Stimulated activated CD4-positive, alpha-beta T cell treated with anti-CD3 and anti-CD28 coated beads, Interleukin-4, amount 100 ng/mL, for 24 hours (primary cell): ENCODE results near the gene ELFN1.

Experiments used
- DNase-seq: peaks from one replicate; pipeline ENCODE4 v3.0.0-alpha.2; 2020

Gene ELFN1

DNA sequence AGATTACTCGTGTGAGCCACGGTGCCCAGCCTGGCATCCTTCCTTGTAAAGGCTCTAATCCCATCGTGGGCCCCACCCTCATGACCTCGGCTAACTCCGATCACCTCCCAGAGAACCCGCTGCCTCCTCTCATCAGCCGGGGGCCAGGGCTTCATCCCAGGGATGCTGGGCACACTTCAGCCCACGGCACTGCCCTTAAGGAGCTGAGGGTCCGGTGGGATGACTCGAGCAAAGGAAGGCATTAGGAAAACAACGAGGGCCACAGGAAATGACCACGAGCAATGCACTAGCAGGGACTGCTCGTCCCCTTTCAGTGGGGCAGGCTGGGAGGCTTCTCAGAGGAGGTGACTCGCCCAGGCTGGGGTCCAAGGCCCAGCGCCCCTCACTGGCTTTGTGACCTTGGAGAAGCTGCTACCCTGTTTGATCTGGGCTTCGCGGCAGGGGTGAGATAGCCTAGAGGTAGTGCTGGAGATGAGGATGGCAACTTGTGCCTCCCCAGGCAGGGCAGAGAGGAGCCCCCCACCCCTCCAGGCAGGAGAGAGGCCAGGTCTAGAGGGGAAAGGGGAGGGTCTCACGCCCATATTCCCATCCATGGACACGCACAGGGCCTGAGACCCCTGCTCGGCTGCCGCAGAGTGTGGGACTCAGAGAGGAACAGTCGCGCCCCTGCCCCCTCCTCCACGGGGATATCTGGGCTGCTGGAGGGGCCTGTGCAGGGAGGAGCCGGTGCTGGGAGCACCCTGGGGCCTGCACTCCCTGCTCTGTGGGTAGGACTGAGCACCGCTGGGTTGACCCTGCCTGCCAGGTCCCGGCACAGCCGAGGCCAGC is 26.8 kb downstream of the ELFN1 start:
- no peak for DNase-seq

DNA sequence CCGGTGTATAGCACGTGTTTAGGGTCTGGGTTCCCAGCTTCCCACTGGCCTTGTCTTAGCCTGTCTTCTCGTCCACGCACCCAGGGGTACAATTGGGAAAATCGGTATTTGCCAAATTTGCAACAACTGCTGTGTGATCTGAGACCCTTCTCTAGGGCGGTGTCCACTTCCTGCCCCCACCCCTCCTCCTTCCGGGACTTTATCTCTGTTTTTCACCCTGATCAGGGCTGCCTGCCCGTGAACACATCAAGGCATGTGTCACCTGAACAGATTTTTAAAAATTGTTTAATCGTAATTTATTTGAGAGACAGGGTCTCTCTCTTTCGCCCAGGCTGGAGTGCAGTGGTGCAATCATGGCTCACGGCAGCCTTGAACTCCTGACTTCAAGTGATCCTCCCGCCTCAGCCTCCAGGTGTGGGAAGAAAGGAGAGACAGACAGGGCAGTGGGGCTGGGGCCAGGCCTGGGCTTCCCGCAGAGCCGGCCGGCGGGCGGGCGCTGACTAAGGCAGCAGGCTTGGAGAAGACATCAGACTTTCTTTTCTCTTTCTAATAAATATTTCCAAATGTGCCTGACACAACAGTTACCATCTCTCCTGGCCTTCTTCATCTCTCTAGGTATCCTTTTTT is 27.5 kb downstream of the ELFN1 start:
- no peak for DNase-seq

DNA sequence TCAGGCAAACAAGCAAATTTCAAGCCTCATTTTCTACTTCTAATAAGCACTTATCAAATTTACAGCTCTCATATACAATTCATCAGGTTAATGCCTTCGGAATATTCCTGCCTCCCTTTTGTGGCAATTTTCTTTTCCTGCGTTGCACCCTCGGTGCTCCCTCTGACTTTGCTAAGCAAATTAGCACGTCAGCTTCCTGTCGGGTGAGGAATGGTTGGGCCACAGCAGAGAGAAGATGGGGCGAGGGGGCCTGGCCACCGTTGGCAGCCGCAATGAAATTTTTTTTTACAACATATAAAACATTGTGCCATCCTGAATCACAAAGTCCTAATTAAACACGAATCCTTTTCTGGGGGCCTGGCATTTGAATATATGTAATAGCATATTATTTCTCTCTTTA is 28.1 kb downstream of the ELFN1 start:
- no peak for DNase-seq

DNA sequence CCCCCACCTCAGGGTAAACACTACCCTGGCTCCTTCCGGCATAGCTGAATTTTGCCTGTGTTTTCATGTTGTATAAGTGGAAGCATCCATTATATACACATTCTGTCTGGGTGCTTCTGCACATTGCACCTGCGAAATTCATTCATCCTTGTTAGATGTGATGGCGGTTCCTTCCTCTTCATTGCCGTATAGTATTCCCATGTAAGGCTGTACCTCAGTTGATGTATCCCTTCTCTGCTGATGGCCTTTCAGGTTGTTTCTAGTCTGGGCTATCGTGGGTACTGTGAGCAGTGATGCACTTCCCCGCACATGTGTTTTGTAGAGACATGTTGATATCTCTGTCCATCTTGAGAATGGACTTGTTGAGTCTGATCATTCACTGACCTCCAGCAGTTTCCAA is 28.9 kb downstream of the ELFN1 start:
- DNase-seq, result no peak

DNA sequence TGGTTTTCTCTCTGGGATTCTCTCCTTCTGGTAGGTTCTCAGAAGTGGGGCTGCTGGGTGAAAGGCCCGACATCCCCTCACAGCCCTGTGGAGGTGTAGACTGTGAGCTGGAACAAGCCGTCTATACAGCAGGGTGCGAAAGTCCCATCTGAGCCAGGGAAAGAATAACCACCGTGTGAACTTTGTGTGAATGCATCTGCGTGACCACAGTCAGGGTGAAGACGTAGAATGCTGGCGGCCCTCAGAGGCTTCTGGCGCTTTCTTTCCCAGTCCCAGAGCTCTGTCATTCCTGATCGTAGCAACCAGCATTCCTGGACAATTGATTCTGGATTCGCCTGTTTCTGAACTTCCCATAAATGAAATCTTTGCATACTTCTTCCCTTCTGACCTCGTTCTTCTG is 30.0 kb downstream of the ELFN1 start:
- DNase-seq, result no peak

DNA sequence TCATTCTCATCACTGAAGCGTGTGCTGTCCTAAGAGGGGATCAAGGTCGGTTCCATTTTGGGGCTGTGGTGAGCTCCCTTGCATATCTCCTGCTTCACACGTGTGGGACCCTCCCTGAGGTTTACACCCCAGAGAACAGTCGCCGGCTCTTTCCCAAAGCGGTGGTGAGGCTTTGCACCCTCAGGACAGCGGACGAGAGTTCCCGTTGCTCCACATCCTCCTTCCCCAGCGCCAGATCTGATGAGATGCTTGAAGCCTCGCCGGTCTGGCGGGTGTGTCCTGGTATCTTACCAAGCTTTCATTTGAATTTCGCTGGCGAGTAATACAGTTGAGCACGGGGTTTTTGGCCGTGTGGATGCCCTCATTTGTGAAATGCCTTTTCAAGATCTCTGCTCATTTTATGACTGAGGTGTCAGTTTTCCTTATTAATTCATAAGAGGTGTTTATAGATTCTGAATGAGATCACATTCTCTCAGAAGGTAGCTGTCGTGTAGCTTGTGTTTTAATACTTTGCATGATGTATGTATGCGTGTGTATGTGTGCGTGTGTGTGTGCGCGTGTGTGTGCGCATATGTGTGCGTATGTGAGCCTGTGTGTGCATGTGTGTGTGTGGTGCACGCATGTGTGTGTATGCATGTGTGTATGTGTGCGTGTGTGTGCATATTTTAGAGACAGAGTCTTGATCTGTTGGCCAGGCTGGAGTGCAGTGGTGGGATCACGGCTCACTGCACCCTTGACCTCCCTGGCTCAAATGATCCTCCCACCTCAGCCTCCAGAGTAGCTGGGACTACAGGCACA is 30.7 kb downstream of the ELFN1 start:
- no peak for DNase-seq

DNA sequence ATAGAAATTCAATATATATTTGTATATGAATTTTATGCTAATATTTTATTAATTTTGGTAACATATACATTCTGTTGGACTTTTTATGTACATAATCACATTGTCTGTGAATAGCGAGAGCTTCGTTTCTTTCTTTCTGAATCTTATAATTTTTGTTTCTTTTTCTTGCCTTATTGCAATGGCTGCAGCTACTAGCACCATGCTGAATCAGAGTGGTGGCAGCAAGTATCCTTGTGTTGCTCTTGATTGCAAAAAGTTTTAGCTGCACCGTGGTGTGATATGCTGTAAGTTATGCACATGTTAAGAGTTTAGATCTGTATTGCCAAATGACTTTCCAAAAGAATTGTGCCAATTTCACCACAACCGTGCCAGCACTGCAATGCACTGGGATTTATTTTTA is 32.6 kb downstream of the ELFN1 start:
- DNase-seq, result no peak

DNA sequence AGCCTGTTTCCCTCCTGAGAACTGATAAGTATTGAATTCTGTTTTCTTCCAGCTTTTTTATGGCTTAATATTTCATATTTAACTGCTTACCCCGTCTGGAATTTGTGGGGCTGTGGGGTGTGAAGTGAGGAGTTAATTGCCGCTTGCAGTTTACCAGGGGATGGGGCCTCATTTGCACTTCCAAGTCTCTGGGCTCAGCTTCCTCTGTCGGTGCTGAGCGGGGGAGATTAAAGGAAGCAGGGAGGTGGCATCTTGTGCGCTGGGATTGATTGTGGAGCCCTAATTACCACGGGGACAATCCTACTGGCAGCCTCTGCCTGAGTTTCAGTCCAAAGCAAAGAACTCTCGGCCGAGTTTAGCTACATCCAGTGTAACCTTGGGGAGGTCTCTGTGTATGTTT is 33.4 kb downstream of the ELFN1 start:
- DNase-seq, result no peak

DNA sequence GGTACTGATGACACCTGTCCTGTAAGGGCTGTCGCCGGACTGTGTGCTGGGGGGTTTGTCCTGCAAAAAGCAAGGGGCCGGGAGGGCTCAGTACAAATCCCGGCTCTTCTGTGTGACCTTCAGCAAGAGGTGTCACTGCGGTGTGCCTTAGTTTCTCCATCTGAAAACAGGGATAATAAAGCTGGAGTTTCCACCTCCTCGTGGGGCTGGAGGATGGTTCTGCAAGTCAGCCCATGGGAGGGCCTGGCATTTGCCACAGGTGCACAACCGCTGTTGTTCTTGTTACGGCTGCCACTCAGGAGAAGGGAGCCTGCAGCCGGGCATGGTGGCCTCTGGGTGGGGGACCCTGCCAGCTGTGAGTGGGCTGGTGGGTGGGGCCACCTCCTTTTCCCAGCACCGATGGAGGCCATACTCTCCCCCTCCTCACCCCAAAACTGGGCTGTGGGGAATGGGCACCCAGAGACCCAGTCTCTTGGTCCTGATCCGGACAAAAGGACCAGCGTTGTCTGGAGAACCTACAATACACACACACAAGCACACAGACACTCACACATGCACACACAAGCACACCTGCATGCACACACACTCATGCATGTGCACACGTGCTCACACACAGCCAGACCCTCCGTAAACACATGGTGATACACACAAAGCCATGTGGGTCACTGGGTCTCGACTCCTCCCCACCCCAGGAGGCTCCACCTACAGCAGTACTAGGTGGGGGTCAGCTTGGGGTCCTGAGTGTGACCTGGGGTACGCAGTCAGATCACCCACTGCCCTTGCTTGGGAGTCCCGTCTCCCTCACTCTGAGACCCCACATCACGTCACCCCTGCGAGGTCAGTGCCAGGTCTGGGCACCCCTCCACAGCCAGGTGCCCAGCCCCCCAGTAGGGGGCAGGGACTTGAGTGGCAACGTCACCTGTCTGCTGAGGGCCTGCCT is 34.1 kb downstream of the ELFN1 start:
- no peak for DNase-seq

DNA sequence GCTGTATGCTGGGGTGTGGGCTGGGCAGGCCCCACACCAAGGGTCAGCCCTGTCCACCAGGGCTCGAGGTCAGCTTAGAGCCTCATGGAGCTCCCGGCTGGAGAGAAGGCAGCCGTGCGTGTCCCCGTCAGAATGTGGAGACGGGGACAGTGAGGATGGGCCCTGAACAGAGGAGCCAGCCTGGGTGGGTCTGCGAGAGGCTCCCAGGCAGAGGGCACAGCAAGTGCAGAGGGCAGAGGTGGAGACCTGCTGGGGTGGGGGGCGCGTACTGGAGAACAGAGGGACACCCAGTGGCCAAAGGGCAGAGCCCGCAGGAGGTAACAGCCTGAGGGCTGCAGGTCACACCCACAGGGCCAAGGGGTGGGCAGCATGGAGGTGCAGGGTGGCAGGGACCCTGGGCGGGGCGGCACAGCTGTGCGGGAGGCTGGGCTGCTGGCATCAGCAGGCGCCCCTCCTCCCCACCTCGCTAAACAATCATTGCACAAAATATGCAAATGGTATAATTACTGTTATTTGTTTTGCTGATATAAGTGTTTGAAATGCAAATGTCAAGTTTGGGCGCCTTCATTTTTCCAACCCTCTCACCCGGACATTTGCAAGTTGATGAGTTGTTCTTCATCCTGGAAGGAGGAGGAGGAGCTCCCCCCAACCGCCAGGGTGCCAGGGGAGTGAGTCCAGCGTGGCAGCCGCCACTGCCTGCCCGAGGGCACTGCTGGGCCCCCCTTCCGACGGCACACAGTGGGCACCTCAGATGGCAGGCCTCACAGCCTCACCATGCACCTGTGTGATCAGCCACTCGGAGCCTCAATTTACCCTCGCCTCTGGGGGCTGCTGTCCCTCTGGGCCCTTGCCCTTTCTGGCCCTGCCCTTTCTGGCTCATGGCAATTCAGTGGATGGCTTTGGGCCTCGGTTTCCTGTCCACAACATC is 35.0 kb downstream of the ELFN1 start:
- no peak for DNase-seq

DNA sequence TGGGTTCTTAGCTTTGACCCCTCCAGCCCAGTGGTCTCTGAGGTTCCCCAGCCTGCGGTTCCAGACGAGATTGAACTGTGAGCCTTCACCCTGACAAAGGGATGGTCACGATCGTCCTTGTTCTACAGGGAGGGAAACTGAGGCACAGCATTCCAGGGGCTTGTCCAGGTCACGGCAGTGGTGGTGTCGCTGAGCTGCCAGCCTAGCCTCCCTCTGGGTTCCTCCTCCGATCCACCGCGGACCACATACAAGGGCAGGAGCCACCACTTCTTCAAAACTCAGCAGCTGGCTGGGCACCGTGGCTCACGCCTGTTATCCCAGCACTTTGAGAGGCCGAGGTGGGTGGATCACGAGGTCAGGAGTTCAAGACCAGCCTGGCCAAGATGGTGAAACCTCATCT is 35.8 kb downstream of the ELFN1 start:
- DNase-seq, result no peak

DNA sequence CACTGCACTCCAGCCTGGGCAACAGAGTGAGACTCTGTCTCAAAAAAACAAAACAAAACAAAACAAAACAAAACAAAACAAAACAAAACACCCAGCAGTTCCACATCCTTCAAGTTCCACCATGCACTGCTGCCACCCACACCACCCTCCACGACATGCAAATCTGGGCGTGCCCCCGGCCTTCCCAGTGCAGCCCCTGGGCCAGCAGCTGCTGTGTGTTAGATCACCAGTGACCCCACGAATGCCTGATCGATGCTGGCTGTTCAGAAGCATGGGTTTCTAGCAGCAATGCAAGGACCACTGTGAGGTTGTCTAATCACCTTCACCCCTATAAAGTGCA is 36.3 kb downstream of the ELFN1 start:
- DNase-seq, result no peak

DNA sequence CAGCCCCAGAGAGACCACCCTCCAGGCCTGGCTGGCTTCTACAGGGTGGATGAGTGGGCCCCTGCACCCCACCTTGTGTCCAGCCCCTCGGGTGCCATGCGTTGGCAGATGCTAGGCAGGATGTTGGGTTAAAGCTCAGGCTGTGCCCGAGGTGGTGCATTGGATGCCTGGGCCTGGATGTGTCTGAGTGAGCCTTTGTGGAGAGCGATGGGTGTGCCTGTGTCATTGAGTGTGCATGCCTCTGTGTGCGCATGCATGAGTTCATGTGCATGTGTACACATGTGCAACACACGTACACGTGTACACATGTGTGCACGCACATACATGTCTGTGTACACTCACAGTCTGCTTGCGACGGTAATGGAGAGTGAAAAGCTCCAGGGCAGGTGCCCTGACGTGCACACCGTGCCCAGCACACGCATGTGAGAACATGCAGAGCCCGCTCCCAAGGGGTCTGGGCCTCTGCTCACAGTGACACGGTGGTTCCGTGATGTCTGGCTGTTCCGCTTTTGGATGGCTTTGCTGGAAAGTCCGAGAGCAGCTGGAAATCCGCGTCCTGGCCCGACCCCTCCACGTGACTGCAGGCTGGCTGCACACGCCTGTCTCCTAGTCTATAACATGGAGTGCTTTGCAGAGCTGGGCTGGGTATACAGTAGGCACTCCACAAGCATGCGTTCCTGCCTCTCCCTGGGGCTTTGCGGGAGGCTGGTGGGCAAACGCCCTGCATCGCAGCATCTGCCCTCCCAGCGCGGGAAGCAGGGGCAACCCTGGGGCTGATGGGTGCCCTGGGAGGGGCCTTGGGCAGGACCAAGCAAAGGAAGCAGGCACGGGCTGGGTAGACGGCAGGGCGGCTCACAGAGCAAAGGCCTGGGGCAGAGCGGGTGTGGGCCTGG is 36.9 kb downstream of the ELFN1 start:
- DNase-seq, result no peak

DNA sequence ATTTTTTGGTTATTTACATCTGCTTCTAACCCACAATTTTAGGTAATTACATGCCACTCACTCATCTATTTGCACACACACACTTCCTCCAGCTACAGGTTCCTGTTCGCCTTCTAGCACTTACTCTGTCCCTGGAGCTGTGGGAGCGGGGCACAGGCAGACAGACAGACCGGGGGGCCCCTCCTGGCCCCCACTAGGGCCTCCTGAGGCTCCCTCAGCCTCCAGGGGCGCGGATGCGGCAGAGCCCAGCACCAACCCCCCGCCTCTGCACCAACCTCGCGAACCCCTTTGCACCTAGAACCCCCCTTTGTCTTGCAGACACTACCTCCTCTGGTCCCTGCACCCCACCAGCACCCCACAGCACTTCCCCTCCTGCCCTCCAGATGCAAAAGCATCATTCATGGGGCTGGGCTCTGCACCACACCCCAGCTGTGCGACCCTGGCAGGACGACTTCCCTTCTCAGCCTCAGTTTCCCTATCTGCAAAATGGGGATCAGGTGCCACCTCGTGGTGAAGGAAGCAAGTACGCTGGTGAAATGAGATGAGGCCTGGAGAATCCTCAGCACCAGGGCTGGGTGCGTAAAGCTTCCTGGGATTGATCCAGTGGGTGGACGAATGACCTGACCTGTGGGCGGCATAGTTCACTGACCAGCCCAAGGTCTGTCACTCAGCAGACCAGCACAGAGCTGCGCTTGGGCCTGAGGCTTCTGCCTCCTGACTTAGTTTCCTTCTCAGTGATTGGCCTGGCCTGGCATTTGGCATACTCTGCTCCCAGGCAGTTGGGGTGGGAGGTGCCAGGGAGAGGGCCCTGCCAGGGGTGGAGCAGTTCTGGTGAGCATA is 37.9 kb downstream of the ELFN1 start:
- no peak for DNase-seq

DNA sequence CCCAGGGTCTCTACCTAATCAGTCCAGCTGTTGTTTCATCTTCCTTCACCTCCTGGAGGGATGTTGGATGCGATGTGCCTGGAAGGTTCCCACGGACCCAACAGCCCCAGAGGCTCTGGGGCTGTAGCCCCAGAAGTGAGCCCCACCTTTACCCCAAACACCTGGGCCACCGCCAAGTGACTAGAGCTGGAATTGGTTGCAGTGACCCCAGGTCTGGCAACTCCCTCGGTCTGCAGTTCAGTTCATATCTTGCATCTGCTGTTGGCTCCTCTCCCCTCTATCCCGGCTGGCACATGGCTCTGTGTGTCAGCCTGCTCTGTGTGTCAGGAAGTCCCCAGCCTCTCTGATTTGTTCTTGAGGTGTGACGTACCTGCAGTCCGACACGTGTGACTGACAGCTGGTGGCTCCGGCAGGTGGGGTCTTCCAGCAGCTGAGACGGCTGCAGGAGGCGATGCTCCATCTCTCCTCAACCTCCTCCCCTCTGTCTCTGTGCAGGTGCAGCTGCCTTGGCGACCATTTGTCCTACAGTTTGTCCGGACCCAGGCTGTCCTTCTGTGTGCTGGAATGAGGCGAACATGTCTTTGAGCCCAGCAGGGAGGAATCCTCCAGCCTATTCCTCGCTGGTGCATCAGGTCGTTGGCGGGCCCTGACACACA is 38.6 kb downstream of the ELFN1 start:
- no peak for DNase-seq

DNA sequence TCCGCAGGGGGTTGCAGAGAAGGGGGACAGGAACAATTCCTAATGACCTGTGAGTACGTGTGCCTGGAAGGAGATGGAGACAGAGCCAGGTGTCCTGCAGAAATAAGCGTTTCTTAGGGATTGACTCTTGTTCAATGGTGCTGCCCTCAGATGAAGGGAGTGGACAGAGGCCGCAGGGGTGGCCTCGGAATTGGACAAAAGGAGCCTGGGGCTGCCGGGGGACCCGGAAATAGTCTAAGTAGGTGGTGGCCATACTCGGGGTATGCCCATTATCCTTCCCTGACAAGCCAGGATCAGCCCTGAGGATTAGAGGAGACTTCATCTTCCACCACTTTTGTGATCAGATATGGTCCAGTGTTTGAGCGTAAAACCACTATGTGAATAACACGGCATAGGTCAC is 39.2 kb downstream of the ELFN1 start:
- DNase-seq, result no peak

DNA sequence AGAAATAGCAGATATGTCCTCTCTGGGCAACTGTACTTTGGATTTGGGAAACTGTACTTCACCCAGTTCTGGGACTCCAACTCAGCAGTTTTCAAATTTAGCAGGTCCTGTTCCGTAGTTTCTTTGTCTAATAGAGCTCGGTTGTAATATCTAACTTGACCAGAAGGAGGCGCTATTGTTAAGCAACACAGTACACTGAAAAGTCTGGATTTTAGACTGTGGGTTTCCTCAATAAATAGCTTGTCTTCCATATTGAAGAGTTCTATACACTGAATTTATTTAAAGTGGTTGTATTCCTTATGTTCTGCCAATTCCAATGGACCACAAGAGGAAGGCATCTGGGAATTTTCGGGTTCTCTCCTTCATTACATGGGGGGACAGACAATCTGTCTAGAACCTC is 39.8 kb downstream of the ELFN1 start:
- no peak for DNase-seq

DNA sequence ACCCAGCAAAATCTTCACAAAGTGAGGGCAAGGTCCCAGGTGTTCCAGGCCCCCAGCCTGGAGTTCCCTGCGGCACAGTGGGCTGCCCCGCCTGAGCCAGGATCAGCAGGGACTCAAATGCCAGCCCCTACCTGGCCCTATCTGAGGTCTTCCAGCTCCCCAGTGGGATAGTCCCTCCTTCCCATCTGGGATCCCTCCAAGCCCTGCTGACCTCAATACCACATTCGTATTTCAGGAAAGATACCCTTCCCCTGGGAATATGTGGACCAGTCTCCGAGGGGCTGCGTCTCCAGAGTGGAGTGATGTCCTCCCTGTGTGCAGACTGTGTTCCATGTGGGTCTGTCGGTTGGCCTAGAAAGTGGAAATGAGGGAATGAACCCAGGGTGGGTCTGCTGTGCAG is 40.9 kb downstream of the ELFN1 start:
- DNase-seq, result no peak

DNA sequence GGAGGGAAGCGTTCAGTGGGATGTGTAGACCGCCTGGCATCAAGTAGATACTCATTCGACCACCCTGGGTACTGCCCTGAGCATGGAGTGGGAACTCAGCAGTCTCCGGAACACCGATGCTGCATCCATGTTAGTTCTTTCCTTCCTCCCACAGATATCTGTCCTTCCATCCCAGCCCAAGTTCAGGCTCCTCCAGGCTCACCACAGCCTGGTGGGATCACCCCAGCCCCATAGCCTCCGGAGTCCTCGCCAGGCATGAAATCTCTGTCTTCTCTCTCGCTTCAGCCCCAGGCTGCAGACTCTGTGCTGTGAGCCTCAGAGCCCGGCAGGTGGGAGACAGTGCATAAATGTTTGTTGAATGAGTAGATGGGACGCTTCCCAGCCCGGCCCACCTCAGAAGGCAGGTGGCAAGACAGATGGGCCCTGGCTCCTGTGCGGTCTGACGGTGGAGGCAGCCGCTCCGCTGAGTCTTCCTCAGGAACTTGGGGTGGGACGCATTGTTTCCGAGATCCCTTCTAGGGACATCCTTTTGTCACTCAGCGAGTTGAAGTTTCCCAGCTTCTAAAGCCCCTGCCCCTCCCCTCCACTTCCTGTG is 42.9 kb downstream of the ELFN1 start:
- DNase-seq, result no peak
